Loucy (cell line): ENCODE results near the gene MIA2.

Source experiments
- H2AFZ ChIP-seq: fragments of 200-600 bp; sonication (generic); 2 replicates; pipeline ENCODE4 v1.6.0; 2016; ENCODE audit warnings: antibody characterized with exemption, mild to moderate bottlenecking, low read length, moderate library complexity
- H3F3A ChIP-seq: fragments of 200-600 bp; 2 replicates; pipeline ENCODE4 v1.6.0; 2016; ENCODE audit warnings: antibody characterized with exemption, low read depth, mild to moderate bottlenecking
- H3K27me3 ChIP-seq: fragments of 200-600 bp; sonication (generic); 2 replicates; pipeline ENCODE4 v1.6.1; 2014; ENCODE audit warnings: low read length, mild to moderate bottlenecking; ENCODE audit not compliant: insufficient read depth, poor library complexity, severe bottlenecking
- H3K36me3 ChIP-seq: fragments of 200-600 bp; sonication (generic); 2 replicates; pipeline ENCODE4 v1.6.1; 2016; ENCODE audit warnings: low read length; ENCODE audit not compliant: insufficient read depth
- H3K4me1 ChIP-seq: fragments of 200-600 bp; sonication (generic); 2 replicates; pipeline ENCODE4 v1.5.1; 2014; ENCODE audit warnings: low read length, mild to moderate bottlenecking; ENCODE audit not compliant: insufficient read depth, poor library complexity, severe bottlenecking
- H3K4me2 ChIP-seq: fragments of 200-600 bp; sonication (generic); 2 replicates; pipeline ENCODE4 v1.6.0; 2014; ENCODE audit warnings: antibody characterized with exemption, low read length, low read depth, mild to moderate bottlenecking; ENCODE audit not compliant: poor library complexity, severe bottlenecking
- H3K4me3 ChIP-seq: fragments of 200-600 bp; sonication (generic); 2 replicates; pipeline ENCODE4 v1.5.1; 2014; ENCODE audit warnings: low read length, mild to moderate bottlenecking, mixed read lengths; ENCODE audit not compliant: poor library complexity, severe bottlenecking
- H3K79me2 ChIP-seq: fragments of 200-600 bp; sonication (generic); 2 replicates; pipeline ENCODE4 v1.6.1; 2014; ENCODE audit warnings: low read length; ENCODE audit not compliant: insufficient read depth
- H3K9ac ChIP-seq: fragments of 200-600 bp; sonication (generic); 2 replicates; pipeline ENCODE4 v1.6.0; 2014; ENCODE audit warnings: mild to moderate bottlenecking, low read depth, low read length, moderate library complexity; ENCODE audit not compliant: poor library complexity, severe bottlenecking
- H3K9me2 ChIP-seq: fragments of 200-600 bp; sonication (generic); replicated peaks from 2 replicates; pipeline ENCODE4 v1.6.1; 2016; ENCODE audit warnings: low read depth, low read length, mixed read lengths
- H3K9me3 ChIP-seq: fragments of 200-600 bp; sonication (generic); 2 replicates; pipeline ENCODE4 v1.6.1; 2014; ENCODE audit warnings: mild to moderate bottlenecking, antibody characterized with exemption, low read length, low read depth; ENCODE audit not compliant: insufficient read depth
- H4K20me1 ChIP-seq: fragments of 200-600 bp; sonication (generic); 2 replicates; pipeline ENCODE4 v1.6.0; 2014; ENCODE audit warnings: antibody characterized with exemption, low read length, mild to moderate bottlenecking; ENCODE audit not compliant: insufficient read depth, poor library complexity, severe bottlenecking
- EZH2phosphoT487 ChIP-seq: fragments of 200-600 bp; IDR thresholded peaks from 2 replicates; pipeline ENCODE4 v1.6.1; 2018; ENCODE audit warnings: antibody characterized with exemption, mild to moderate bottlenecking, moderate library complexity, borderline replicate concordance
- TF ChIP-seq, protein P1 (sequence below): fragments of 200-600 bp; sonication (generic); conservative IDR thresholded peaks from 2 replicates; pipeline ENCODE4 v1.5.1; 2014; ENCODE audit warnings: mild to moderate bottlenecking, antibody characterized with exemption, low read length

Gene MIA2

DNA sequence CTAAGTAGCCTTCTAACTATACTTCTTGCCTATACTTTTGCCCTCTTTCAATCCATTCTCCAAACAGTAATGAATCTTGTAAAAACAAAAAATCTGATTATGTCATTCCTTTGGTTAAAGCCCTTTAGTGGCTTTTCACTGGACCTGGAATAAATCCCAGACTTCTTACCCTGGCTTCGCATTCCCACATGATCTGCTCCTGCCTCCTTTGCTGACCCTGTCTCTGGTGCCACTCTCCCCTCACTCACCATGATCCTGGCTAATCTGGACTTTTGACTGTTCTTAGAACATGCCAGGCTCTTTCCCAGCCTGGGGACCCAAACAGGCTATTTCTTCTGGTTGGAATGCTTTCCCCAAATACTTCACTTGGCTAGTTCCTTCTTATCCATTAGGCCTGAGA is 7.9 kb downstream of the MIA2 start:
- Histone ChIP-seq H3K9me3 (no peaks in the 10 kb centered on the region), H3K79me2 (no peaks in the 10 kb centered on the region), H3K4me1 (no peaks in the 10 kb centered on the region), H3K4me2 (no peak overlapping the region), H3K36me3 (no peaks in the 10 kb centered on the region), H3F3A (no peaks in the 10 kb centered on the region), H3K4me3 (no peak overlapping the region), H2AFZ (no peak overlapping the region), H3K9ac (no peak overlapping the region), H3K27me3 (no peaks in the 10 kb centered on the region), H3K9me2 (no peaks in the 10 kb centered on the region), H4K20me1 (no peaks in the 10 kb centered on the region)
- TF ChIP-seq, protein P1, sequence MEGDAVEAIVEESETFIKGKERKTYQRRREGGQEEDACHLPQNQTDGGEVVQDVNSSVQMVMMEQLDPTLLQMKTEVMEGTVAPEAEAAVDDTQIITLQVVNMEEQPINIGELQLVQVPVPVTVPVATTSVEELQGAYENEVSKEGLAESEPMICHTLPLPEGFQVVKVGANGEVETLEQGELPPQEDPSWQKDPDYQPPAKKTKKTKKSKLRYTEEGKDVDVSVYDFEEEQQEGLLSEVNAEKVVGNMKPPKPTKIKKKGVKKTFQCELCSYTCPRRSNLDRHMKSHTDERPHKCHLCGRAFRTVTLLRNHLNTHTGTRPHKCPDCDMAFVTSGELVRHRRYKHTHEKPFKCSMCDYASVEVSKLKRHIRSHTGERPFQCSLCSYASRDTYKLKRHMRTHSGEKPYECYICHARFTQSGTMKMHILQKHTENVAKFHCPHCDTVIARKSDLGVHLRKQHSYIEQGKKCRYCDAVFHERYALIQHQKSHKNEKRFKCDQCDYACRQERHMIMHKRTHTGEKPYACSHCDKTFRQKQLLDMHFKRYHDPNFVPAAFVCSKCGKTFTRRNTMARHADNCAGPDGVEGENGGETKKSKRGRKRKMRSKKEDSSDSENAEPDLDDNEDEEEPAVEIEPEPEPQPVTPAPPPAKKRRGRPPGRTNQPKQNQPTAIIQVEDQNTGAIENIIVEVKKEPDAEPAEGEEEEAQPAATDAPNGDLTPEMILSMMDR = no peak
- TF ChIP-seq EZH2phosphoT487 = no peak

DNA sequence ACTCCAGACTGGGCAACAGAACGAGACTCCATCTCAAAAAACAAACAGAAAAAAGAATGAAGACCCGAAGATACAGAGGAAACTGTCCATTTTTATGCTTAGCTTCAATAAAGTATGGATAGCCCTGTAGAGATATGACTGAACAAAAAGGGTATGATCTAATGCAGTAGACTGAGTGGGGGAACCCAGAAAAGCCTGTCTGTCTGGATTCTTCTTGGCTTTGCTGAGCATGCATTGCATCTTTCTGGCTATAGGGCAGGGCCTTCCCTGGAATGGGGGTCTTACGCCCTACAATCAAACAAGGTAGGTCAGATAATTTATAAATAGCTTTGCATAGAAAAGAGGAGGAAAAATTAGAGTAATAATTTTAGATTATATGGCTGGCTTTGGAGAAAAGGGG is 10.1 kb downstream of the MIA2 start:
- Histone ChIP-seq H2AFZ (no peak overlapping the region), H3K9me3 (no peaks in the 10 kb centered on the region), H3K27me3 (no peaks in the 10 kb centered on the region), H3K4me1 (no peaks in the 10 kb centered on the region), H3F3A (no peaks in the 10 kb centered on the region), H4K20me1 (no peaks in the 10 kb centered on the region), H3K79me2 (no peaks in the 10 kb centered on the region), H3K4me3 (no peak overlapping the region), H3K9ac (no peak overlapping the region), H3K4me2 (no peak overlapping the region), H3K36me3 (no peaks in the 10 kb centered on the region), H3K9me2 (no peaks in the 10 kb centered on the region)
- TF ChIP-seq, protein P1 = no peak
- no peak for TF ChIP-seq EZH2phosphoT487

DNA sequence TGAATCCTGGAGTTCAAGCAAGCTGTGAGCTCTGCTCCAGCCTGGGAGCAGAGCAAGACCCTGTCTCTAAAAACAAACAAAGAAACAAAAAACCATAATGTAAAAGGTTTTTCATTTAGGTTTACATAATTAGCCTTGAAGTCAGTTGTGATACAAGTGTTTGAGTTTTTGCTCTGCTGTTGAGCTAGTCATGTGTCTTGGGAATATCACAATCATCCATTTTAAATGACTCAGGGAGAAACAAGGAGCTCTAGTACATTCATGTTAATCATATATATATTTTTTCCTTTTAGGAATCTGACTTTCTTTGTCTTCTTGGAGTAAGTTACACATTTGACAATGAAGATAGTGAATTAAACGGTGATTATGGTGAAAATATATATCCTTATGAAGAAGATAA is 12.9 kb downstream of the MIA2 start:
- Histone ChIP-seq H3K9me3 (no peaks in the 10 kb centered on the region), H3F3A (no peaks in the 10 kb centered on the region), H3K4me3 (no peak overlapping the region), H3K36me3 (no peaks in the 10 kb centered on the region), H3K4me2 (no peak overlapping the region), H2AFZ (no peak overlapping the region), H3K9me2 (no peaks in the 10 kb centered on the region), H4K20me1 (no peaks in the 10 kb centered on the region), H3K79me2 (no peaks in the 10 kb centered on the region), H3K4me1 (no peaks in the 10 kb centered on the region), H3K27me3 (no peaks in the 10 kb centered on the region), H3K9ac (no peak overlapping the region)
- TF ChIP-seq, protein P1 = no peak
- TF ChIP-seq EZH2phosphoT487 = no peak
